Measurements from ENCODE around the gene NME7.
"Not testable (repeated sequence)": the region's sequence is repeated elsewhere in the genome, so short reads cannot be mapped to it uniquely, and the experiment has no call there.

Gene NME7

GRCh38 chr1:169308313-169309039 is 59.1 kb downstream of the NME7 start:
- ATAC-seq (replicated peaks): no peak
- peaks cover 7 to 26% of the 10 kb centered on the region in 2 donors for H3K4me1 Mint-ChIP-seq (ENCODE audit: low read depth in 2 of 2)
- no peaks in the 10 kb centered on the region for H3K27me3 Mint-ChIP-seq
- H3K9me3 Mint-ChIP-seq: no peaks in the 10 kb centered on the region
- H3K4me3 Mint-ChIP-seq: no peak overlapping the region
- H3K36me3 Mint-ChIP-seq (ENCODE audit: insufficient read depth): no peaks in the 10 kb centered on the region
- DNase-seq: no peak
- no peak overlapping the region for H3K27ac Mint-ChIP-seq

GRCh38 chr1:169307176-169307575 is 60.4 kb downstream of the NME7 start:
- Mint-ChIP-seq H3K4me3 (no peak overlapping the region), H3K9me3 (no peaks in the 10 kb centered on the region), H3K27ac (peak overlapping the region in 1 of 2 donors; percentile 45), H3K27me3 (no peaks in the 10 kb centered on the region), H3K4me1 (ENCODE audit: low read depth in 2 of 2) (peaks cover 5 to 19% of the 10 kb centered on the region in 2 donors), H3K36me3 (ENCODE audit: insufficient read depth) (no peaks in the 10 kb centered on the region)
- DNase-seq (no peak), ATAC-seq (replicated peaks) (no peak)

DNA sequence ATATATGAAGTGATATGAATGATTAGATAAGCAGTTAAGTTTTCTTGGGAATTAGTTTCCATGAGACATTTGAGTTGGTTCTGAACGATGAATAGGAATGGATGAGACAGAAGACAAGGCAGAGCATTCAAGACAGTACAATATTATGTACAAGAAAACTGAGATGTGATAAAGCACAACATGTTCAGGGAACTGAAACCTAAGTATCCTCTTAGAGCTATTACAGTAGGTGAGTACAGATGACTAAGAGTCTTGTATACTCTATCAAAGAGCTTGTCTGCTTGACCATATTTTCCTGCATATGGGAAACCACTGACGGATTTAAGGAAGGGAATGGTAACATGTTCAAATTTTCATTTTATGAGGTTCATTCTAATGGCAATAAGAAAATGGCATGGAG is 61.6 kb downstream of the NME7 start:
- no peaks in the 10 kb centered on the region for H3K36me3 Mint-ChIP-seq (ENCODE audit: insufficient read depth)
- DNase-seq: no peak
- no peak overlapping the region for H3K4me3 Mint-ChIP-seq
- H3K27ac Mint-ChIP-seq: no peak overlapping the region
- no peaks in the 10 kb centered on the region for H3K27me3 Mint-ChIP-seq
- H3K9me3 Mint-ChIP-seq: no peaks in the 10 kb centered on the region
- H3K4me1 Mint-ChIP-seq (ENCODE audit: low read depth in 2 of 2): peaks cover 3 to 14% of the 10 kb centered on the region in 2 donors
- ATAC-seq (replicated peaks): no peak

- Mint-ChIP-seq H3K27me3 (no peaks in the 10 kb centered on the region), H3K4me1 (ENCODE audit: low read depth in 2 of 2) (peaks cover 3 to 14% of the 10 kb centered on the region in 2 donors), H3K27ac (no peak overlapping the region), H3K9me3 (no peaks in the 10 kb centered on the region), H3K4me3 (no peak overlapping the region), H3K36me3 (ENCODE audit: insufficient read depth) (no peaks in the 10 kb centered on the region)
- ATAC-seq (replicated peaks) (no peak), DNase-seq (no peak)
Observed at GRCh38 chr1:169305356-169305755, 62.2 kb downstream of the NME7 start.

GRCh38 chr1:169300854-169301253 is 66.7 kb downstream of the NME7 start:
- Mint-ChIP-seq H3K36me3 (ENCODE audit: insufficient read depth) (peaks cover 4% of the 10 kb centered on the region), H3K9me3 (no peaks in the 10 kb centered on the region), H3K4me1 (ENCODE audit: low read depth in 2 of 2) (peaks cover 0 to 4% of the 10 kb centered on the region in 2 donors), H3K27ac (no peak overlapping the region), H3K27me3 (no peaks in the 10 kb centered on the region), H3K4me3 (no peak overlapping the region)
- no peak for ATAC-seq (replicated peaks)
- DNase-seq: no peak

DNA sequence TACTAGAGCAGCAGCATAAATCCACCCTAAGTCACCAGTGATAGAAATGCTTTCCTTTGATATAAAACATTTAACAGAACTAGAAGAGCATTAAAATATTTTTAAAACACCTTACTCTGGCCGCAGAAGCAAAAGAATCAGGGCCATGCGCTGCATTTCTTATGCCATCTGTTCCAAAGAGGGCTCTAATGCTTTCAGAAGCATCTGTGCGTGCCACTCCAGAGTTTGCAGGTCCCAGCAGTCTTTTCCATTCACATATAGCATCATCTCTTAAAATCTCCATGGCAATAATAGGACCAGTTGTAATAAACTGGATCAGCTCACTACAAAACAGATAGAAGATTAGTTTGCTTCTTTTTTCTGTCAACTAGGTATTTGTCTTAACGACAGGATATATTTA is 69.2 kb downstream of the NME7 start:
- Mint-ChIP-seq H3K27ac (no peak overlapping the region), H3K4me1 (ENCODE audit: low read depth in 2 of 2) (peaks cover 0 to 4% of the 10 kb centered on the region in 2 donors), H3K27me3 (no peaks in the 10 kb centered on the region), H3K36me3 (ENCODE audit: insufficient read depth) (peaks cover 4% of the 10 kb centered on the region), H3K4me3 (no peak overlapping the region), H3K9me3 (no peaks in the 10 kb centered on the region)
- no peak for DNase-seq
- ATAC-seq (replicated peaks): no peak

- H3K27ac Mint-ChIP-seq: peak overlapping the region in 1 of 2 donors; percentile 1
- no peaks in the 10 kb centered on the region for H3K9me3 Mint-ChIP-seq
- no peak for ATAC-seq (replicated peaks)
- peaks cover 0 to 4% of the 10 kb centered on the region in 2 donors for H3K4me1 Mint-ChIP-seq (ENCODE audit: low read depth in 2 of 2)
- no peaks in the 10 kb centered on the region for H3K27me3 Mint-ChIP-seq
- H3K36me3 Mint-ChIP-seq (ENCODE audit: insufficient read depth): peaks cover 4% of the 10 kb centered on the region
- no peak overlapping the region for H3K4me3 Mint-ChIP-seq
- DNase-seq: no peak
Observed at GRCh38 chr1:169295846-169296245, 71.8 kb downstream of the NME7 start.

GRCh38 chr1:169295425-169295824 is 72.2 kb downstream of the NME7 start:
- Mint-ChIP-seq H3K4me1 (ENCODE audit: low read depth in 2 of 2) (peaks cover 0 to 4% of the 10 kb centered on the region in 2 donors), H3K9me3 (no peaks in the 10 kb centered on the region), H3K4me3 (no peak overlapping the region), H3K36me3 (ENCODE audit: insufficient read depth) (peaks cover 4% of the 10 kb centered on the region), H3K27me3 (no peaks in the 10 kb centered on the region), H3K27ac (peak overlapping the region in 1 of 2 donors; percentile 1)
- DNase-seq: no peak
- ATAC-seq (replicated peaks): no peak

DNA sequence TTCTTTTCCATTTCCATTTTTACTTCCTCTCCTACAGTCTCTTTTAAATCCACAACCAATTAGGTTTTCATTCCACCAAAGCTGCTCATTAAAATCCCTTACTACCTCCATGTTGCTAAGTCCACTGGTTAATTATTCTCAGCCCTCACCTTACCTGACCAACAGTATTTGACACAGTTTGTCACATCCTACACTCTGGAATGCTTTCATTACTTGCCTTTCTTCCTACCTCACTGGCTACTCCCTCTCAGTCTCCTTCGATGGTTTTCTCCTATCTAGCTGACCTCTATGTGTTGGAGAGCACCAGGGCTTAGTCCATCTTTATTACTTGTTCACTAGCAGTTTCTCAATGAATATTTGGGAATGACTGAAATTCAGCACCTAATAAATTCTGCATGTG is 78.6 kb downstream of the NME7 start:
- Mint-ChIP-seq H3K4me1 (ENCODE audit: low read depth in 2 of 2) (no peaks in the 10 kb centered on the region), H3K4me3 (no peak overlapping the region), H3K36me3 (ENCODE audit: insufficient read depth) (peaks cover 3% of the 10 kb centered on the region), H3K27me3 (no peaks in the 10 kb centered on the region), H3K27ac (no peak overlapping the region), H3K9me3 (peaks cover 0 to 4% of the 10 kb centered on the region in 2 donors)
- ATAC-seq (replicated peaks): no peak
- DNase-seq: no peak

GRCh38 chr1:169288011-169288414 is 79.6 kb downstream of the NME7 start:
- no peak overlapping the region for H3K4me3 Mint-ChIP-seq
- peaks cover 3% of the 10 kb centered on the region for H3K36me3 Mint-ChIP-seq (ENCODE audit: insufficient read depth)
- no peak for ATAC-seq (replicated peaks)
- peaks cover 2 to 14% of the 10 kb centered on the region in 2 donors for H3K9me3 Mint-ChIP-seq
- H3K4me1 Mint-ChIP-seq (ENCODE audit: low read depth in 2 of 2): no peaks in the 10 kb centered on the region
- no peak for DNase-seq
- H3K27ac Mint-ChIP-seq: no peak overlapping the region
- H3K27me3 Mint-ChIP-seq: no peaks in the 10 kb centered on the region

DNA sequence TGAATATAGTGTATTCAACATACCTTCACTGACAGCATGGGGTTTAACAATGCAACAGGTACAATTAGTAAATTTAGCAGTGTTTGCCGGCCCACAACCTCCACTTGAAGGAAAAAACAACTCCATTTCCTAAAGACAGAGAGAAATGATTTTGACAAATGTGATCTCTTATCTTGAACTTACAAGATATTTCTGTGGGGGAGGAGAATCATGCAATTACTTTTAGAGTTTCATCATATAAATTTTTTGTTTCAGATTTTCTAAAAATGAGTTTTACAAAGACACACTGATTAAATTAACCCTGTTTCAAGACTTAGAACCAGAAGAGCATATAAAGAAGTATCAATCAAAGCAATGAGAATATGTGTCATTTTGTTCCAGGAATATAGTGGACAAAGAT is 80.3 kb downstream of the NME7 start:
- no peak for ATAC-seq (replicated peaks)

GRCh38 chr1:169281562-169281961 is 86.0 kb downstream of the NME7 start:
- H3K36me3 Mint-ChIP-seq (ENCODE audit: insufficient read depth); H3K27ac Mint-ChIP-seq; ATAC-seq (replicated peaks); H3K4me3 Mint-ChIP-seq; DNase-seq; H3K4me1 Mint-ChIP-seq (ENCODE audit: low read depth in 2 of 2); H3K27me3 Mint-ChIP-seq: not testable (repeated sequence)
- H3K9me3 Mint-ChIP-seq: peaks cover 7 to 25% of the 10 kb centered on the region in 2 donors

More for the DNA sequence above, 80.3 kb downstream of the NME7 start:
- Mint-ChIP-seq H3K9me3 (peaks cover 5 to 20% of the 10 kb centered on the region in 2 donors), H3K27me3 (no peaks in the 10 kb centered on the region), H3K4me3 (no peak overlapping the region), H3K4me1 (ENCODE audit: low read depth in 2 of 2) (no peaks in the 10 kb centered on the region), H3K27ac (no peak overlapping the region), H3K36me3 (ENCODE audit: insufficient read depth) (peaks cover 3% of the 10 kb centered on the region)
- DNase-seq: no peak

GRCh38 chr1:169271098-169271497 is 96.5 kb downstream of the NME7 start:
- no peak overlapping the region for H3K27ac Mint-ChIP-seq
- no peak for ATAC-seq (replicated peaks)
- H3K36me3 Mint-ChIP-seq (ENCODE audit: insufficient read depth): no peaks in the 10 kb centered on the region
- no peaks in the 10 kb centered on the region for H3K9me3 Mint-ChIP-seq
- H3K4me3 Mint-ChIP-seq: no peak overlapping the region
- no peak for DNase-seq
- no peaks in the 10 kb centered on the region for H3K27me3 Mint-ChIP-seq
- H3K4me1 Mint-ChIP-seq (ENCODE audit: low read depth in 2 of 2): no peaks in the 10 kb centered on the region

DNA sequence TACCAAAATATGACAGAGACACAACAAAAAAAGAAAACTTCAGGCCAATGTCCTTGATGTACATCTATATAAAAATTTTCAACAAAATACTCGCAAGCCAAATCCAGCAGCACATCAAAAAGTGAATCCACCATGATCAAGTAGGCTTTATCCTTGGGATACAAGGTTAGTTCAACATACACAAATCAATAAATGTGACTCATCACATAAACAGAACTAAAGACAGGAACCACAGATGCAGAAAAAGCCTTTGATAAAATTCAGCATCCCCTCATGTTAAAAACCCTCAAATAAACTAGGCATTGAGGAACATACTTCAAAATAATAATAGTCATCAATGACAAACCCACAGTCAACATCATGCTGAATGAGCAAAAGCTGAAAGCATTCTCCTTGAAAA is 101.5 kb downstream of the NME7 start:
- Mint-ChIP-seq H3K4me3 (no peak overlapping the region), H3K36me3 (ENCODE audit: insufficient read depth) (no peaks in the 10 kb centered on the region), H3K9me3 (no peaks in the 10 kb centered on the region), H3K27me3 (no peaks in the 10 kb centered on the region), H3K4me1 (ENCODE audit: low read depth in 2 of 2) (no peaks in the 10 kb centered on the region), H3K27ac (no peak overlapping the region)
- ATAC-seq (replicated peaks): no peak
- DNase-seq: no peak

Measured in effector memory CD8-positive, alpha-beta T cell (primary cell).